ENCODE measurements around the gene RGMB. TPM values are rescaled to one million over a fixed set of nuclear protein-coding genes. Genes with fewer than 3 reads are reported as not detected.

Gene RGMB
- total and polyA plus RNA-seq, 2 of the 13 experiments (the other 11 are each of a cell fraction or from before 2014, with no cell fraction given), result 3.0 to 3.8 TPM

DNA sequence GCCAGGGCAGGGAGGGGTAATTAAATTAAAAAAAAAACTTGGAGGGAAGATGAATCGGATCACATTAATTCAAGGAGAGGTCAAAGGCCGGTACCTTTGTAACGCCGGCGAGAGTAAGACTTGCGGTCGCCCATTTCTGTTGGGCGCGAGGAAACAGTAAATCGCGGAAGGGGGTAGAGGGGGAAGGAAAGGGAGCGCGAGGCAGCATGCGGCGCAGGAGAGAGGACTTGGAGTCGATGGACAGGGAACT is 324 bp upstream of the RGMB start (continued):
- TF ChIP-seq FOSL2 (CRISPR knock-in tag; IDR thresholded peaks at IDR 0.05) (no peak), NR3C1 (CRISPR knock-in tag; IDR thresholded peaks at IDR 0.05) (no peak)
- TF ChIP-seq, protein P1, sequence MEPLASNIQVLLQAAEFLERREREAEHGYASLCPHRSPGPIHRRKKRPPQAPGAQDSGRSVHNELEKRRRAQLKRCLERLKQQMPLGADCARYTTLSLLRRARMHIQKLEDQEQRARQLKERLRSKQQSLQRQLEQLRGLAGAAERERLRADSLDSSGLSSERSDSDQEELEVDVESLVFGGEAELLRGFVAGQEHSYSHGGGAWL (CRISPR knock-in tag; IDR thresholded peaks at IDR 0.05), result peak; percentile 49; the same call in 1 of the 2 replicates

- peak overlapping the region; percentile 74 for H3K9ac ChIP-seq (ENCODE audit: insufficient read depth, low read depth, low read length)
- H3K4me1 ChIP-seq (ENCODE audit: insufficient read depth, low read length), result peaks cover 58% of the 10 kb centered on the region
- peak overlapping the region; percentile 78 for H3K27ac ChIP-seq (ENCODE audit: extremely low read length, insufficient read depth, low read length)
- intact Hi-C loops (cut with micrococcal nuclease; ENCODE audit: unreplicated experiment) (loop anchor here (5.0 to 10.0 kb wide), 2 partner anchors 263 to 1480 kb away; no protein-coding TSS in a partner anchor), in situ Hi-C loops (cut with HindIII; ENCODE audit: extremely low pct_ligation_motif_present, low pct_unique_long_range_greater_than_20kb) (loop anchor here (5.0 to 10.0 kb wide), 2 partner anchors 153 to 250 kb away; partner anchors contain the start of gene CHD1)
- POLR2A ChIA-PET, result no interaction called here
- FAIRE-seq, result no peak
- H3K36me3 ChIP-seq (replicated peaks in 1 of 2; ENCODE audit: control insufficient read depth in 1 of 2, insufficient read depth in 2 of 2, low read length in 2 of 2), result no peaks in the 10 kb centered on the region
- WGBS (ENCODE audit: low lambda C conversion rate), result under 1% methylated on average over 32 of the region's 64 CpGs
- peak; percentile 61 for ATAC-seq
- H2AFZ ChIP-seq (ENCODE audit: low read length), result no peak overlapping the region
- H3K4me2 ChIP-seq (ENCODE audit: low read depth, low read length), result peak overlapping the region; percentile 85
- peak; percentile 61 for DNase-seq (ENCODE audit: low spot score)
- H3K79me2 ChIP-seq (ENCODE audit: insufficient read depth, low read length), result peaks cover 39% of the 10 kb centered on the region
- peaks cover 8% of the 10 kb centered on the region; the same call in 1 of the 2 replicates for H4K20me1 ChIP-seq (ENCODE audit: insufficient read depth, low read length)
- H3K4me3 ChIP-seq (replicated peaks in 1 of 3; ENCODE audit: insufficient read depth in 1 of 3, low read depth in 2 of 3, low read length in 3 of 3), result peak overlapping the region; percentile 78 to 91 (median 80)
- CTCF ChIA-PET (ENCODE audit: low intra/inter-chr PET ratio, low total read pairs), result no interaction called here
- H3K27me3 ChIP-seq (ENCODE audit: control insufficient read depth in 1 of 2, insufficient read depth in 2 of 2, low read length in 2 of 2), result no peaks in the 10 kb centered on the region
- H3K9me3 ChIP-seq (ENCODE audit: low read length), result no peaks in the 10 kb centered on the region
- BruUV-seq (replicated peaks), result no TSS peak
- TF ChIP-seq NONO (IDR thresholded peaks at IDR 0.05), result no peak
- TF ChIP-seq NONO (CRISPR knock-in tag; conservative IDR thresholded peaks at IDR 0.05), result 0 out of 2 replicates have a peak, but pooled peaks have one; percentile 14
- TF ChIP-seq FIP1L1 (IDR thresholded peaks at IDR 0.05; ENCODE audit: borderline replicate concordance, insufficient read depth, low read depth, low read length), result no peak
- peak; percentile 52; the same call in 1 of the 2 replicates for TF ChIP-seq FOXA3 (CRISPR knock-in tag; IDR thresholded peaks at IDR 0.05)
- TF ChIP-seq FOXJ3 (CRISPR knock-in tag; IDR thresholded peaks at IDR 0.05; ENCODE audit: borderline replicate concordance), result peak; percentile 32; the same call in 1 of the 2 replicates
- no peak for TF ChIP-seq RAD51 (IDR thresholded peaks at IDR 0.05; ENCODE audit: borderline replicate concordance)
- peak; percentile 35; the same call in 1 of the 2 replicates for TF ChIP-seq BRCA1 (CRISPR knock-in tag; IDR thresholded peaks at IDR 0.05)
- TF ChIP-seq ZSCAN29 (CRISPR knock-in tag; conservative IDR thresholded peaks at IDR 0.05), result 0 out of 2 replicates have a peak, but pooled peaks have one; percentile 36
- peak; percentile 10; the same call in 1 of the 2 replicates for TF ChIP-seq TBX2 (CRISPR knock-in tag; IDR thresholded peaks at IDR 0.05; ENCODE audit: borderline replicate concordance)
- TF ChIP-seq MED13 (CRISPR knock-in tag; IDR thresholded peaks at IDR 0.05), result 0 out of 2 replicates have a peak, but pooled peaks have one; percentile 11
- TF ChIP-seq ZNF264 (CRISPR knock-in tag; IDR thresholded peaks at IDR 0.05), result no peak
- TF ChIP-seq ZNF18 (CRISPR knock-in tag; IDR thresholded peaks at IDR 0.05; ENCODE audit: insufficient replicate concordance), result peak; percentile 39
- TF ChIP-seq DZIP1 (CRISPR knock-in tag; IDR thresholded peaks at IDR 0.05), result 0 out of 2 replicates have a peak, but pooled peaks have one; percentile 27
- TF ChIP-seq MIXL1 (CRISPR knock-in tag; IDR thresholded peaks at IDR 0.05), result 0 out of 2 replicates have a peak, but pooled peaks have one; percentile 3
These were observed 950 bp downstream of the RGMB start for GRCh38 chr5:98774192-98775033.

All from HepG2 (cell line).